Progenitor cell of endocrine pancreas (in vitro differentiated cells): ENCODE data around the gene FBXL13. TPM values are rescaled to one million over a fixed set of nuclear protein-coding genes. Genes with fewer than 3 reads are reported as not detected.

Source experiments
- DNase-seq: peaks from one replicate; pipeline ENCODE4 v3.0.0; 2021; ENCODE audit warnings: low spot score; ENCODE audit not compliant: unreplicated experiment
- H3K27ac Mint-ChIP-seq: 2 replicates; pipeline ENCODE4 v1.8.0; 2021; ENCODE audit warnings: mild to moderate bottlenecking, moderate library complexity, mixed read lengths
- H3K27me3 Mint-ChIP-seq: 2 replicates; pipeline ENCODE4 v1.8.0; 2021; ENCODE audit warnings: mixed read lengths
- H3K36me3 Mint-ChIP-seq: 2 replicates; pipeline ENCODE4 v1.8.0; 2022; ENCODE audit warnings: mixed read lengths; ENCODE audit not compliant: insufficient read depth
- H3K4me1 Mint-ChIP-seq: 2 replicates; pipeline ENCODE4 v1.8.0; 2021; ENCODE audit warnings: low read depth, mixed read lengths
- H3K4me3 Mint-ChIP-seq: 2 replicates; pipeline ENCODE4 v1.8.0; 2021; ENCODE audit warnings: low read depth, mild to moderate bottlenecking, moderate library complexity, mixed read lengths
- H3K9me3 Mint-ChIP-seq: 2 replicates; pipeline ENCODE4 v1.8.0; 2021; ENCODE audit warnings: low read depth, mixed read lengths
- CTCF ChIP-seq: fragments of 200-600 bp; sonication (generic); IDR thresholded peaks from one replicate; pipeline ENCODE4 v1.5.0; 2021; ENCODE audit warnings: antibody characterized with exemption, mild to moderate bottlenecking; ENCODE audit not compliant: unreplicated experiment
- total RNA-seq: library from RNA; stranded (reverse); gene quantifications from 2 replicates; pipeline ENCODE4 v1.2.1, GENCODE V29; 2021

FBXL13 gene
- total RNA-seq, 1 donor from 2014 or later, result 9.1 TPM

- Mint-ChIP-seq H3K27me3 (no peaks in the 10 kb centered on the region), H3K9me3 (no peaks in the 10 kb centered on the region), H3K4me3 (no peak overlapping the region), H3K27ac (no peak overlapping the region), H3K4me1 (peaks cover 3% of the 10 kb centered on the region), H3K36me3 (no peaks in the 10 kb centered on the region)
- TF ChIP-seq CTCF, result no peak
- DNase-seq, result no peak
These were observed 215.4 kb downstream of the FBXL13 start for GRCh38 chr7:102859084-102859798.

- peaks cover 6% of the 10 kb centered on the region for H3K9me3 Mint-ChIP-seq
- no peak overlapping the region for H3K27ac Mint-ChIP-seq
- no peaks in the 10 kb centered on the region for H3K27me3 Mint-ChIP-seq
- no peak for DNase-seq
- H3K4me3 Mint-ChIP-seq, result no peak overlapping the region
- TF ChIP-seq CTCF, result no peak
- peaks cover 11% of the 10 kb centered on the region for H3K36me3 Mint-ChIP-seq
- H3K4me1 Mint-ChIP-seq, result peaks cover 3% of the 10 kb centered on the region
These were observed 218.6 kb downstream of the FBXL13 start for GRCh38 chr7:102856036-102856435.

DNA sequence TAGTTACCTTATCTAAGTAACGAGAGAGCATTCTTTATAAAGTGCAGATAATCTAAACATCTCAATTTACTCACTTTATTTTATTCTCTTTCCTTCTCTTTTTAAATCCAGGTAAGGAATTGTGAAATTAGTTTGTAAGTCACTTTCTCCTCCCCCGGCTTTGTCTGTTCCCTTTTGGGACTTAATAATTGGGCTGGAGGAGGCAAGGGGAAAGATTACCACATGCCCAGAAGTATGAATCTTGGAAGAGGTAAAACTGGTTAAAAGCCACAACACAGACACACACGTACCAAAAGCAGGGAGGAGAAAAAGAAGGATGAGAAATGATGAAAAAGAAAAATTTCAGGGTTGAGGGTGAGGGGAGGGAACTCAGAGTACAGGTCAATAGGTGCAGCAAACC, 225.1 kb downstream of the FBXL13 start:
- no peak for DNase-seq
- Mint-ChIP-seq H3K4me3 (no peak overlapping the region), H3K4me1 (no peaks in the 10 kb centered on the region), H3K27ac (no peak overlapping the region), H3K9me3 (peaks cover 6% of the 10 kb centered on the region), H3K27me3 (no peaks in the 10 kb centered on the region), H3K36me3 (peaks cover 13% of the 10 kb centered on the region)
- no peak for TF ChIP-seq CTCF

DNA sequence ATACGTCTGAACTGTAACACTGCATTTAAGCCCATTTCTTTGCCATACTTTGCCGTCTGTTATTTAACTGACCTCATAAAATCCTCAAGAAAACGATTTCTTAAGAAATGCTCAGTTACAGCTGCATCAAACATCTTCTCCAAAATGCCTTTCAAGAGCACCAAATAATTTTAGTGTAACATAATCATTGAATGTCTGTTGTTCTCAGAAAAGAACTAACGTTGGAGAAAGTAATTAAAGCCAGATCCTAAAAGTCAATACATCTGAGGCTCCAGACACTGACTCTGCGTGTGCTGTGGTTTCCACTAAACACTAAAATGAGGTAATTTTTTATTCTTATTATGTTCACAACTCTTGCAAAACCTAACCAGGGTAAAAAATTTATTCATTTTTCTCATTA, 225.5 kb downstream of the FBXL13 start:
- Mint-ChIP-seq H3K27ac (no peak overlapping the region), H3K4me1 (no peaks in the 10 kb centered on the region), H3K4me3 (no peak overlapping the region), H3K27me3 (no peaks in the 10 kb centered on the region), H3K9me3 (peaks cover 6% of the 10 kb centered on the region), H3K36me3 (peaks cover 15% of the 10 kb centered on the region)
- DNase-seq, result no peak
- no peak for TF ChIP-seq CTCF

DNA sequence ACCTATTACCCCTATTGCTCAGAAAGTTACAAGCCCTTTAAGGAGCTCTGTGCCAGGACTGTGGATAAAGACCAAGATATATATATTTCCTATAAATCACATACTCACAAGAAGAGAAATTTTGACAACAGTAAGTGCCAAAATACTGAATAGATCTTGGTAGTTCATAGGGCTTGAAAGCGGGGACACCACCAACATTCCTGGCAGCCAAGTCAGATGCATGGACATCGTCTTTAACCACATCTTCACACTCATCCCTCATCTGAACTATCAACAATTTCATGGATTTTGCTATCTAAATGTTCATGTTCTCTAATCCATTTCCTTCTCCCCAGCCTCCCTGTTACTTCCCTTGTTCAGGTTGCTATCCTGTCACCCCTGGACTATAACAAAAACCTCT, 229.2 kb downstream of the FBXL13 start:
- Mint-ChIP-seq H3K27ac (no peak overlapping the region), H3K27me3 (no peaks in the 10 kb centered on the region), H3K36me3 (peaks cover 13% of the 10 kb centered on the region), H3K4me3 (no peak overlapping the region), H3K4me1 (peaks cover 3% of the 10 kb centered on the region), H3K9me3 (peaks cover 5% of the 10 kb centered on the region)
- no peak for DNase-seq
- TF ChIP-seq CTCF, result no peak
